Cerebellar nuclear complex (tissue), 1 donor: ENCODE data around the gene RNU2-63P.
"Not testable (repeated sequence)": the region's sequence is repeated elsewhere in the genome, so short reads cannot be mapped to it uniquely, and the experiment has no call there.

Source experiments
- DNase-seq, 2 experiments: peaks; one replicate each; lab custom pipeline; 2025; lab: John Stamatoyannopoulos, UW

Gene RNU2-63P

DNA sequence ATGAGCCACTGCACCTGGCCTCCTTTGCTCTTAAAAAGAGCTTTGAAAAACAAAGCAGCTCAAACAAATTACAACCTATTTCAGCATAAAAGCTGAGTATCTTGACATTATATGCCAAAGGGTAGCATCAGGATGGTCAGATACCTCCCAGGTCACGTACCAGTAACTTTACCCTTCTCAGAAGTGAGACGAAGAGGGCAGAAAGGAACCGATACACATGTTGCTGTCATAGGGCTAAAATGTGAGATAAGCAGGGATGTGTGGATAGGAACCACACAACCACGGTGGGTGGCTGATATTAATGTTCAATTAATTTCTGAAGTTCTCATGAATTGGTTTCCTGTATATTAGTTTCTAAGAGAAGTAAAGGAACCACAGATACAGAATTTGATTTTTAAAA is 12.6 kb upstream of the RNU2-63P start:
- DNase-seq = no peak

DNA sequence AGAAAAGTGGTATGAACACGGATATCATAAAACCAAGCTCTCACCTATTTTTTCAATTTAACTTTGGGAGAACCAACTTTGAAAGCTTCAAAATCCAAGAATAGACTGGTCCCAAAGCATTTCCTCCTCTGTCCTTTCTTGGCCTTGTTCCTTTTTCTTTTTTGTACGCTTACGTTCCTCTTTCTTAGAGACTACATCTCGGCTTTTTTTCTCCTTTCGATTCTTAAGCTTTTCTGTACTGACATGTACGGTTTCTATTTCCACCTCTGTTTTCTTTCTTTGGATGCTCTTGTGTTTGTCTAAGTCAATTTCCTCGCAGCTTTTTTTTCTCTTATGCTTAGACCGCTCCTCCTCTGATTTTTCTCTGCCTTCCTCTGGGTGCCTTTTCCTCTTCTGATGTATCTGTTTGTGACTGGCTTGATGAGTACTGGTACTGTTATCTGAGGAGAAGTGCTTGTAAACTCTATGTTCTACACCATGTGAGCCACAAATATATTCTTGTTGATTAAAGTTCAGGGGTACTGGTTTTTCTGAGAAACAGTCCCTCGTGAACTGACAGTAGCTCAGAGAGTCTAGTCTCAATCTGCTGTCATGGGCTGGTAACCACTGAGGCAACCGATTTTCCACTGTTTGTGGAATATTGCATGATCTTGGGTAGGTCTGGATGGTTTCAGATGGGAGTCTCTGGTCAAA is 11.5 kb upstream of the RNU2-63P start:
- DNase-seq = no peak

DNA sequence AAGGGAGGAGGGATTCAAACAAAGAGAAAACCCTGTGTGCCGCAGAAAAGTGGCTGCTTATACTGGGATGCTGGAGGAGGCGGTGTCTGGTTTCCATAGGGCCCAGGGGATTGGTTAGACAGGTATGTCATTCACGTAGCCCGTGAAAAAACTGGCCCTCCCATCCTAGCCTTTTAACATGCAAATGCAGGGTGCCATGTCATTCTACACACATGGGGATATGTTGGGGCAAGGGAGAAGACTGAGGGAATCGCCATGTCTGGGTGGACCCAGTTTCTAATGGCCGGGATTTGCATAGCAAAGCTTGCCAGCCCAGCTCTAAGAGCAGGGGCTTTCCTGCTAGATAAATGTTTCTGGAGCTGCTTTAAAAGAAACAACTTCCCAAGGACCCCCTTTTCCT is 8.2 kb upstream of the RNU2-63P start:
- no peak for DNase-seq

DNA sequence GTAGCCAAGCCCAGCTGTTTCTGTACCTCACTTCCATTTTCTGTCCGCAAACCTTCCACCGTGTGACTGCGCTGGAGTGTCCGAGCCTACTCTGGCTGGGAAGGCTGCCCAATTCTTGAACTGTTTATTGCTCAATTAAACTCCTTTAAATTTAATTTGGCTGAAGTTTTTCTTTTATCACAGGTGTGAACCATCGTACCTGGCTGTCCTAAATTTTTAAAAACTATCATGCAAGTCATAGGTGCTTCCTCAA is 6.2 kb upstream of the RNU2-63P start:
- no peak for DNase-seq

DNA sequence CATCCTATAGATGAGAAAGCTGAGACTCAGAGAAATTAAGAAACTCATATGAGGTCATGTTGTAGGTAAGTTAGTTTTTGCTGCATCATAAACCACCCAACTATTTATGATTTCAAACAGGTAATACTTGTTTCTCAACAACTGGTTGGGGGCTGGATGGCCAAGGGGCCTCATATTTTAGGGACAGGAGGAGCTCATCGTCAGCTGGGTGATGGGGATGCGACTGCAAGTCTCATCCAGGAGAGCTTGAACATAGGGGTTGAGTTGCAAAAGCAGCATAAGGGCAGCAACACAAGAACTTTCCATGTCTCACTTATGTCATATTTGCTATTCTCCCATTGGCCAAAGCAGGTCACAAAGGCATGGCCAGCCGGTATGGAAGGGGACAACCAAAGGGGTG is 3.6 kb upstream of the RNU2-63P start:
- DNase-seq = no peak

DNA sequence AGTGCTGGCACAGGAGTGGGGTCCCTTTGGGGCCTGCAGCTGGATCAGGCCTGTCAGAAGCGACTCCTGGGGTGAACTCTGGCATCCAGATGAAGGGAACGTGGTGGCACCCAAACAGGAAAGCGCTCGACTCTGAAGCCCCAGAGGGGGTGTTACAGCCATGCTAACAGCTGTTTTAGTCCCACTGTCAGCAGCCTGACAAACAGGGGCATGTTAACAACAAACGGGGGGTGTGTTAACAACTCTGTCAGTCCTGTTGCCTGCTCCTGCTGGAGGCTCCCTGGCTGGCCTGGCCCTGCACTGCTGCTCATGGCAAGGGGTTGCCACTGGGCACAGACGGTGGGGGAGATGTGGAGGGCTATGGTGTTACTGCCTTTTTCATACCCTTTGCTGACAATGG is 2.6 kb upstream of the RNU2-63P start:
- DNase-seq = no peak

DNA sequence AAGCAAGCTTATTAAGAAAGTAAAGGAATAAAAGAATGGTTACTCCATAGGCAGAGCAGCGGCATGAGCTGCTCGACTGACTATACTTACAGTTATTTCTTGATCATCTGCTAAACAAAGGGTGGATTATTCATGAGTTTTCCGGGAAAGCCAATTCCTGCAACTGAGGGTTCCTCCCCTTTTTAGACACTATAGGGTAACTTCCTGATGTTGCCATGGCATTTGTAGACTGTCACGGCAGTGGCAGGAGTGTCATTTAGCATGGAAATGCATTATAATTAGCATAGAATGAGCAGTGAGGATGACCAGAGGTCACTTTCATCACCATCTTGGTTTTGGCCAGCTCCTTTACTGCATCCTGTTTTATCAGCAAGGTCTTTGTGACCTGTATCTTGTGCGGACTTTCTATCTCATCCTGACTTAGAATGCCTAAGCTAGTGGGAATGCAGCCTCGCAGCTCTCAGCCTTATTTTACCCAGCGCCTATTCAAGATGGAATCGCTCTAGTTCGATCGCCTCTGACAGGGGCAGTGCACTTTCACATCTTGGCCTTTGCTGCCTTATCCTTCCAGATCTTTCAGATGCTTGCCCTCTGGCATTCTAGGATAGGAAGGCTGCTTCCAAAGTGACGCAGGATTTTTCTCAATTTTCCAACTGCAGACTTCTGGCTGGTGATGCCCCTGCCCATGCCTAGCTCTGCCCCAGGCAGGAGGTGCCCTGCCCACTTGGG is 1.9 kb upstream of the RNU2-63P start:
- DNase-seq = not testable (repeated sequence)

DNA sequence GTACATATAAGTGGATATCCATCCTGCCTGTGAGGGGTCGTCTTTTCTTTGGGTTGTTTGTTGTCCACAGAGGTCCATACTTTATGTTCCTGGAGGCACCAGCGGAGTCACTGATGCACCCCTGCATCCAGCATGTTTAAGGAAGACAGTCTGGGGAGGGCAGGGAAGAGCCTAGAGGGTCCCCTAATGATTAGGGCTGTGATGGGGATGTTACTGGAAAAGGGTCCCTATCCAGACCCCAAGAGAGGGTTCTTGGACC is 1.4 kb upstream of the RNU2-63P start:
- not testable (repeated sequence) for DNase-seq

DNA sequence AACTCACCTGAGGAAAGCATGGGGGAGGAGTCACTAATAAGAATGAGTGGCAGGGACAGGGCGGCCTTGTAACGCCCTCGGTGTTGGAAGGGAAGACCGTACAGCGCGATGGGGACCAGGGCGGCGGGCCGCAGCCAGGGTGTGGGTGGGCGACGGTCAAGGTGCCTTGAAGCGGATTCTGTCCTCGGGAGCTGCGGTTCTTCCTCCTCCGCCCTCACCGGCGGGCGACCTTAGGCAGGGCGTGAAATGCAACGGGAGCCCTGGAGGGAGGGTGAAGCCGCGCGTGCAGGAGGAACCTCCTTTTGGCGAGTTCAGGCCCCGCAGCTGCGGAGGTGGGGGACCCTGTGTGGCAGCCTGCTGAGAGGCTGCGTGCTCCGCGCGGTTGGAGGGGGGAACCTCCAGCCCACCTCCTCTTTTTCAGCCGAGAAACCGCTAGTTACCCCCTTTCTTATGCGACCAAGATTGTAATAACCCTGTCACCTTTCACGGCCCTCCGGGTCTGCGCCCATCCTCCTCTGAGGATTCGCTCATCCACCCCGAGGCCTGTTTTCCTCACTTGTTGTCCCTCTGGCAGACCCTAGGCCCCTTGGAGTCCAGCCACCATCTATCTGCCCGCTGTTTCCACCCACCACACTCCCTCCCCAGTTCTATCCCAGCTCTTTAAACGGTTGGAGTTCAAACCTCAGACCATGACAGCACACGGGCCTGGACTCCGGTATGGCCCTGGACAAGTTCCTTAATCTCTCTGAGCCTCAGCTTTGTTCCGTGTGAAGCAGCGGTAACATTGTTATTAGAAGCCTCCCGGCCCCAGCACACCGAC is 823 bp upstream of the RNU2-63P start:
- DNase-seq = no peak

DNA sequence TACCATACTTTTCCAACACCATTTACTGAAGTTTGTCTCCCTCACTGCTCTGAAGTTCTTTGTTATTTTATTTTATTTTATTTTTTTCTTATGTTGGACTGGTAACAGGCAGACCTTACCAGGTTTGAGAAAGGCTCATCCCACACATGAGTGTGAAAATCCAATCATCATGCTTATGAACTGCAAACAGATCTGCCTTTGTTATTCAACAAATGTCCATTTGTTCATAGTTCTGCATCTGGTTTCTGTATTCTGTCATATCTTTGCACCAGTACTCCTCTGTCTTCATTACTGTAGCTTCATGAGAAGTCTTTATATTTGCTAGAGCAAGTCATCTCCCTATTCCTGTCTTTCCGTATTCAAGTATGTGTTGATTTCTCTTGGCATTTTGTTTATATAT is 5.3 kb downstream of the RNU2-63P start:
- no peak for DNase-seq

DNA sequence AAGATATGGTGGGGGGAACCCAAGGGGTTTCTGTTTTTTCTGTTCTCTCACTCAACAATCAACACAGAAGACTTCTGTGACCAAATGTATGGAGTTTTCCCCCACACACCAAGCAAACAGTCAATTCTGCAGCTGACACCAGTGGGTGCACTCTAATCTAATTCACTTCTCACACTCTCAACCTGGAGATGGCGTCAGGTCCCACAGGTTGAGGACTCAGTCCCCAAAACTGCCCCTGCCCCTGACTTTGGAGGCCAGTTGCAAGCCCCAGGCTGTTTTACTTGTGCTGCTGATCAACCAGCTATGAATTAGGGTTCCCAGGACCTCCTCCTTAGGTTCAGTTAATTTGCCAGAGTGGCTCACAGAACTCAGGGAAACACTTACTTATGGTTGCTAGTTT is 6.2 kb downstream of the RNU2-63P start:
- no peak for DNase-seq

DNA sequence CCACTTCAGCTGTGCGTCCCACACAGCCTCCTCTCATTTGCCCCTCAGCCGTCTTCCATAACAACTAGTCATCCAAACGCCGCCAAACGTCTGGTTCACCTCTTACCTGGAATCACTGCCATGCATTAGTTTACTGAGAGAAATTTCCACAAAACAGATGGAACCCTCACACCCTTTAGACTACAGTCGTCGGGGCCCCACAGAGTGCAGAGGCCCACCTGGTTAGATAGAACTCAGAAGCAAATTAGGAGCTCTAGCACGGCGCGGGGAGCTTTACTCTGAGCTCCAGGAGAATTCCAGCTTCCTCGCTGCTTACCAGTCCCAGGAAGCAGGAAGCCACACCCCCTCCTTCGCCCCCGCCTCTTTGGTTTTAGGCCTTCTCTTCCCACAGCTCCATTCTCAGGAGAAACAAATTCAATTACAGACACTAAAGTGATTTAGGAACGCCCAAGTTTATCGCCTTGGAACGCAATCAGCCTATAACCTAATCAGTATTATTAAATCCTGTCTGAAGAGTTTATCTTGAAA is 9.4 kb downstream of the RNU2-63P start:
- no peak for DNase-seq

DNA sequence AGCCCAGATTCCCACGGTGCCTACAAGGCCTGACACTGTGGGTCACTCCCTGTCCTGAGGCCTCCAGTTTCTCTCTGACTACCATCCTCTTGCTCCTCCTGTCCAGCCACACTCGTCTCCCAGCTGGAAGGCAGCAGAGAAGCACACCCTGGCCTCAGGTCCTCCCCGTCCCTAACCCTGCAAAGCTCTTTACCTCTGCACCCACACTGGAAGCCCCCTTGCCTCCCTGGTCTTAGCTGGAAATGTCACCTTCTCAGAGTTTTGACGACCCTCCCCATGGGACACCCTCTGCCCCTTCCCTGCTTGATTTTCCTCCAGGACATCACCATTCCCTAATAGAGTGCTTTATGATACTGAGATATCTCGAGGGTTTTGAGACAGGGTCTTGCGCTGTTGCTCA is 10.6 kb downstream of the RNU2-63P start:
- DNase-seq = no peak

DNA sequence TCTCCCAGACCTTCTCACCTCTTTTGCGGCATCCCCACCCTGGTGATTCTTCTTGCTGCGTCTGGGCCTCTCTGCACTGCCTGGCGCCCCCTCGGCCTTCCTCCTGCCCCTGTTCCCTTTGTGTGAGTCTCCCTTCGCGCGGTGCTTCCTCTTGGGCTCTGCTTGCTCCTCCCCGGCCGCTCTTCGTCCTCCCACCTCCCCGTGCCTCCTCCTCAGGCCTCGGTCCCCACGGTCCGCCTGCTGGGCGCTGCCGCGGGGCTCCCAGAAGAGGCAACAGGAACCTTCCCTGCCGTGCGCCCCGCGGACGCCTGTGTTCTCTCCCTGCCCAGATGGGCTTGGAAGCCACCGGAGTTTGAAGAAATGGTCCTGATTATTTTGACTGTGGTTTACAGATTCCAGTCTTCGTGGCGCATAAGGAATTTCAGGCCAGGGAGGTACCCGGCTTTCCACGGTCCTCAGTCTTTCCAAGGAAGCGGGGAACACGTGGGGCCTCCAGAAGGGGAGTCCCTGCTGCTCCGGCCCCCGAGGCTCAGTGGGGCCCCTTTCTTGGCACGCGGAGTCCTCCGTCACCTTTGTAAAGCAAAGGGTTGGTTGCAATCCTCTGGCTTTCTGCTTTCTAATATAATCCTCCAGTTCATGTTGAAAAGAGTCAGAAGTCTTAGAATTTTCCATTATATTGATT is 13.1 kb downstream of the RNU2-63P start:
- DNase-seq = no peak

DNA sequence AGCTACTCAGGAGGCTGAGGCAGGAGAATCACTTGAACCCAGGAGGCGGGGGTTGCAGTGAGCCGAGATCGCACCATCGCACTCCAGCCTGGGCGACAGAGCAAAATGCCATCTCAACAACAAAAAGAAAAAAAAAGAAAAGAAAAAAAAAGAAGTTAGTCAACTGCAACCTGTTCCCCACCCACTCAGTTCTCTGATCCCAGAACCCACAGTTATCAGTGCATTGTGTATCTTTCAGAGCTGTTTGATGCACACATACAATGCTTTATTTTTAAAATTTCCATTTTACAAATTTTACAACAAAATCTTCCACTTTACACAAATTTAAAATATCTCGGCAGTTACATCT is 14.0 kb downstream of the RNU2-63P start:
- no peak for DNase-seq

DNA sequence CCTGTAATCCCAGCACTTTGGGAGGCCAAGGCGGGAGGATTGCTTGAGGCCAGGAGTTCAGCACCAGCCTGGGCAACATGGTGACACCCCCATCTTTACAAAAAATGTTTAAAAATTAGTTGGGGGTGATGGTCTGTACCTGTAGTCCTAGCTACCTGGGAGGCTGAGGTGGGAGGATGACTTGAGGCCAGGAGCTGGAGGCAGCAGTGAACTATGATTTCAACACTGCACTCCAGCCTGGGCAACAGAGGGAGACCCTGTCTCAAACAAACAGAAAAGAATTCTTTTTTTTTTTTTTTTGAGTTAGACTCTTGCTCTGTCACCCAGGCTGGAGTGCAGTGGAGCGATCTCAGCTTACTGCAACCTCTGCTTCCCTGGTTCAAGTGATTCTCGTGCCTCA is 15.9 kb downstream of the RNU2-63P start:
- not testable (repeated sequence) for DNase-seq

DNA sequence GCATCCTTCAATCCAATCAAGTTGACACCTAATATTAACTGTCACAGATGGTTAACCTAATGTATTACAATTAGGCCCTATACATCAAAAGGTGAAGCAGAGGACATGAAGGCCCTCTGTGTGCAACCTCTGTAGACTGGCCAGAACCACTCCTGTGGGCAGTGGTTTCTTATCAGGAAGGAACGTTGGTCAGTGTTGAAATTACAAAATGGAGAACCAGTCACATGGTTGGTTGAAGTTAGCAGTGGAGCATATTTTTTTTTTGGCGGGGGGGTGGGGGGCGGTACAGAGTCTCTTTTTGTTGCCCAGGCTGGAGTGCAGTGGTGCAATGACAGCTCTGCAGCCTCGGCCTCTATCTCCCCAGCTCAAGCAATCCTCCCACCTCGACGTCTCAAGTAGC is 19.8 kb downstream of the RNU2-63P start:
- DNase-seq = no peak

DNA sequence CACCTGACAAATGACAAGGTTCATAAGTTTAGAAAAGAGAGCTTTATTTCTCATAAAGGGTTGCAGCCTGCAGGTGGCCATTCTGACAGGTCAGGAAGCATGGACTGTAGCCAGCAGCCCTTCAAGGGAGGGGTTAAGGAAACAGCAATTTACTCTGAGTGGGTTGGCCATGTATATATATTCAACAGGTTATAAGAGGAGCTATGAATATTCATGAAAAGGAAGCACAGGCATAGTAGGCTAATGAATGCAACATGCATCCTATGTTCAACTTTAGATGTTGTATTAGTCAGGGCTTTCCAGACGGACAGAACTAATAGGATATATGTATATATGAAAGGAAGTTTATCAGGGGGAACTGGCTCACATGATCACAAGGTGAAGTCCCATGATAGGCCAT is 20.6 kb downstream of the RNU2-63P start:
- DNase-seq = no peak

DNA sequence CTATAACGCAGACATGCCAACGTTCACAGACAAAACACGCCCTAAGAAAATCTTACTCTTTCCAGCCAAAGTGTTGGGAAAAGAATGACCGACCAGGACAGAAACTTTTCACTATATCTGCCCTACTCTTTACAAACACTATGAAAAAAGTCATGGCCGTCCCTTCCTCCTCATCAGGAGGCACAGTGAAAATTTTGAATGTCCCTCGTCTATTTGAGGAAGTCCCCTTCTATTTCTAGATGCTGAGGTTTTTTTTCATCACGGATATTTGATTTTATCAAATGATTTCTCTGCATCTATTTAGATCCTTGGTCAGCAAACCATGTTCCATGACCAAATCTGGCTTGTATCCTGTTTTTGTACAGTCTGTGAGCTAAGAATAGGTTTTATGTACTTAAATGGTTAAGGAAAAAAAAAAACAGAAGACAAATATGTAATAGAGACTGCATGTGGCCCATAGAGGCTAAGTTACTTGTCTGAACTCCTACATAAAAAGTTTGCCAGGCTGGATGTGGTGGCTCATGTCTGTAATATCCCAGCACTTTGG is 22.0 kb downstream of the RNU2-63P start:
- not testable (repeated sequence) for DNase-seq

DNA sequence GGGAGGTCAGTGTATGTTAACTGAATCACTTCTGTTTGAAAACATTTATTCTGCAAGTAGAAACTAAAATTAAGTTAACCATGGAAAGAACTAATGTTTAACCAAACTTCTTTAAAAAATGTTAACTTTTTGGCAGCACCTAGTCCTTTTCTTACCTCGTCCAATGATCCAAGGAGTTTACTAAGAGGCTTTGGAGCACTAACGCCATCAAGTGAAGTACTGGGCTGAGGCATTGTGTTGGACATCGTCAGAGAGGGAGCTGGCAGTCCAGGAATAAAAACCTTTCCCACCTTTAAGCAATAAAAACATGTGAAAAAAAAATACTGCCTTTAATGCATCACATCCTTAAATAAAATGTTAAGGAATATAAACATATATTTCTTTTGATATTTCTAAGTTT is 23.8 kb downstream of the RNU2-63P start:
- not testable (repeated sequence) for DNase-seq

DNA sequence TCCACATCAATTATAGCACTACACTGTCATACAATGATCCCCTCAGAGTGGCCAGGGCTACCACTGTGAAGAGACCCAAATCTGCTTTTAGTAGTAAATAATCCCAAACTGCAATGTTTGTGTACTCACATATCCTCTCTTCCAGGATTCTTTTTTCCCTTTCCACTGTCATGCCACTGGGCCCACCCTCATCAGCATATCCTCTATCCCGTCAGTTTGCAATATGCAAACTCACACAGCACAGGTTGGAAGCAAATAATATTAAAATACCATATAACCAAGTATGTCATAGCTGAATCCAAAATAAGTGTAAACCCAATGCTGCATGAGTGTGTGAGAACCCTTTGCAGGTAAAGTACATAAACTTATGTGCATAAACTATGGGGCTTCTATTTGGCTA is 28.9 kb downstream of the RNU2-63P start:
- not testable (repeated sequence) for DNase-seq

DNA sequence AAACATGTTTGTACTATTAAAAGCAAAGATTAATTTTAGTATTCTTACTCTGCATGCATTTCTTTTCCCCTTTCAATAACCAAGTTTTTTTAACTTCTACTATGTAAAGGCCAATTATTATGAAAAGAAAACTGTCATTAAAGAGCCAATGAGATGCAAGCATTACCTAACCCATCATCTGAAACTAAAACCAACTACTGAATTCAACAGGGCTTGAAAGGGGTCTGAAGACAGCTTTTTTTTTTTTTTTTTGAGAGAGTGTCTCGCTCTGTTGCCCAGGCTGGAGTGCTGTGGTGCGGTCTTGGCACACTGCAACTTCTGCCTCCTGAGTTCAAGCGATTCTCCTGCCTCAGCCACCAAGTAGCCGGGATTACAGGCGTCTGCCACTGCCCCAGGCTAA is 30.4 kb downstream of the RNU2-63P start:
- not testable (repeated sequence) for DNase-seq
